GM12873 (cell line): ENCODE results near the gene HSPA1B.

ENCODE experiments used
- CTCF ChIP-seq: IDR thresholded peaks from 2 replicates; pipeline ENCODE4 v1.5.1; 2012; ENCODE audit warnings: low read depth, mild to moderate bottlenecking, moderate library complexity, low read length, control low read depth; ENCODE audit not compliant: insufficient read depth; ENCODE audit errors: missing control alignments

HSPA1B gene

GRCh38 chr6:31811645-31812044 is 15.9 kb upstream of the HSPA1B start:
- no peak for TF ChIP-seq CTCF

DNA sequence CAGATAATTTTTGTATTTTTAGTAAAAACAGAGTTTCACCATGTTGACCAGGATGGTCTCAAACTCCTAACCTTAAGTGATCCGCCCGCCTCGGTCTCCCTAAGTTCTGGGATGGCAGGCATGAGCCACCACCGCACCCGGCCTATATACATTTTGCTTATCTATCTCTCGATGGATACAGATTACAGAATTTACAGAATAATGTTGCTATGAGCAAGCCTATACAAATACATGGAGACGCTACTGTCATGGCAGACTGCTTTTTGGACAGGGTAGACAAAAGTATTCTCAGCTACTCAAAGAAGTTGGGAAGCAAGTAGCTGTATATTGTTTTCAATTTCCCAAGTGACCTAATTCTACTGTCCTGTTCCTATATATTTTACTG is 14.1 kb upstream of the HSPA1B start:
- TF ChIP-seq CTCF = no peak

DNA sequence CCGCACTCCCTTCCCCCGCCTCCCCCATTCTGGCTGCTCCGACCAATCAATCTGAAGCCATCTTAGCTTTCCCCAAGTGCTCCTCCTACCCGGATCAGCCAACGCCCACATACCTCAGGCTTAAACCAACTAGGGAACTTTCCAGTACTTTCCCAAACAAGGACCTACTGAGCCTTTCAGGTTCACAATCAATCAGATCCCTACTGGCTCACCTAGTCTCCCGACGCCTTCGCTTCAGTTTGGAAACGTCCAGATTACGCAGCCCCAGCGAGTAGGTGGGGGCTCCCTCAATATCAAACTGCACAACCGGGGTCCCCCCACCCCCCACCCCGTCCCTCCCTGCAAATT is 12.9 kb upstream of the HSPA1B start:
- no peak for TF ChIP-seq CTCF

DNA sequence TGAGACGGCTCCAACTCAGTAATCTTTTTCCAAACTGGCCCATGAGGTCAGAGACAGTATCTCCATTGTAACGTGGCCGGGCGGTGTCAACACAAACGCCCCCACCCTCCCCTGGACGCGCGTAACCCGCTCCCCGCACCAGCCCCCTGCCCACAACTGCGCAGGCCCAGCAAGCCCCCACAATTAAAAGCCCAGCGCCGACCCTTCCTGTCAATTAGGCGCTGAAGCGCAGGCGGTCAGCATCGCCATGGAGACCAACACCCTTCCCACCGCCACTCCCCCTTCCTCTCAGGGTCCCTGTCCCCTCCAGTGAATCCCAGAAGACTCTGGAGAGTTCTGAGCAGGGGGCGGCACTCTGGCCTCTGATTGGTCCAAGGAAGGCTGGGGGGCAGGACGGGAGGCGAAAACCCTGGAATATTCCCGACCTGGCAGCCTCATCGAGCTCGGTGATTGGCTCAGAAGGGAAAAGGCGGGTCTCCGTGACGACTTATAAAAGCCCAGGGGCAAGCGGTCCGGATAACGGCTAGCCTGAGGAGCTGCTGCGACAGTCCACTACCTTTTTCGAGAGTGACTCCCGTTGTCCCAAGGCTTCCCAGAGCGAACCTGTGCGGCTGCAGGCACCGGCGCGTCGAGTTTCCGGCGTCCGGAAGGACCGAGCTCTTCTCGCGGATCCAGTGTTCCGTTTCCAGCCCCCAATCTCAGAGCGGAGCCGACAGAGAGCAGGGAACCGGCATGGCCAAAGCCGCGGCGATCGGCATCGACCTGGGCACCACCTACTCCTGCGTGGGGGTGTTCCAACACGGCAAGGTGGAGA is 12.3 kb upstream of the HSPA1B start, which contains the start of the genes HSPA1A and HSPA1L:
HSPA1A (plus strand) TSS at position 519 of the 814 bp plus-strand sequence; CDS start at position 733, 214 bp downstream.
HSPA1L (minus strand) TSS at position 259 of the 814 bp plus-strand sequence. CDS start 3,311 bp downstream, outside the sequence.
- no peak for TF ChIP-seq CTCF

DNA sequence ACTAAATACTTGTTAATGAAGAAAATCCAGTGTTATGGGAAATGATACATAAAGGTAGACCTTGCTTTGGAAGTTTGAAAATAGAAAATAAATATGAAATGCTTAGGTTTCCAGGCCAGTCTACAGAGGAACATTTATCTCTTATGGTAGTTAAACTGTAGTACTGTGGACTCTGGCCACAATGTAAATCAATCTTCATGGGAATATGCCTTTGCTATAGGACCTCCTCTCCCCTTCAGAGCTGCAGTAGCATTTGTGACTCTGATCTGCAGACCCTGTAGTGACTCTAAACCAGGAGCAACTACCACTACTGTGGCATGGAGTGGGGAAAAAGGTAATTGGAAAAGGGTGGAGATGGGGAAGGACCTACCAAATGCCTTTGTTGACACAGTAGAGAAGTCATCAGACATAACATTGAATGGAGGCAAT is 7.7 kb upstream of the HSPA1B start:
- TF ChIP-seq CTCF = no peak

DNA sequence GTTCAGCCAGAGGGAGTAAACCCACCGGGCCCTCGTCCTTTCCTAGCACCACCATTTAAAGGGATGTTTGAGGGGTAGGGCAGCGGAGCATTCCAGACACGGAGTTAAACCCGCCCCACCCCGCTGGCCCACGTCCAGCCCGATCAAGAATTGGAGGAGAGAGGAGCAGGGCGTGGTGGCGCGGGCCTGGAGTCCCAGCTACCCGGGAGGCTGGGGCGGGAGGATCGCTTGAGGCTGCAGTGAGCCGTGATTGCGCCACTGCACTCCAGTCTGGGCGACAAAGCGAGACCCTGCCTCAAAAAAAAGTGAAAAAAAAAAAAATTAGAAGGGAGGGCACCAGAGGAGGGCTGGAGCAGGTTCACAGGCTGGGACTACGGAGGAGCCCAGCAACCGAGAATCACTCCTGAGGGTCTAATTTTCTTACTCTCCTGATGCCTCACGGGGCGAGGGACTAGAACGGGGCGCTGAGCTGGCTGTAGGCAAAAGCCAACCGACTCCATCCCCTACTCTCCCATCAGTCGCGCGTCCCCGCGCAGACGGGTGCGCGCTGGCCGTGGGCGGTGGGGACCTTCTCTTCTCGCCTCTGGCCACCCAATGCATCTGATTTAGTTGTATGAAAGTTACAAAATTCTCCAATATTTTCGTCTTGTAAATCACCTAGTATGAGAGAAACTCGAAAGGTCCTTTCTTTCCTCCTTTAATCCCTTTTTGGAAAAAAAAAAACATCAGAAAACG is 6.1 kb upstream of the HSPA1B start:
- TF ChIP-seq CTCF = no peak
